ENCODE data around the gene WBP1. TPM values are rescaled to one million over a fixed set of nuclear protein-coding genes. Genes with fewer than 3 reads are reported as not detected.
A peak's percentile ranks its signal among the peaks of the same experiment; 100 is the strongest.
"Not testable (repeated sequence)": the region's sequence is repeated elsewhere in the genome, so short reads cannot be mapped to it uniquely, and the experiment has no call there.

WBP1 gene
- total RNA-seq, 1 donor from 2014 or later = 27.1 TPM

- no peaks in the 10 kb centered on the region for H3K9me3 ChIP-seq (ENCODE audit: control insufficient read depth in 3 of 3, low read length in 3 of 3)
- H3K36me3 ChIP-seq (ENCODE audit: control insufficient read depth in 3 of 3, insufficient read depth in 3 of 3, low read length in 3 of 3) = peaks cover 17 to 22% (median 22%) of the 10 kb centered on the region in 3 donors
- no peak overlapping the region for H3K27ac ChIP-seq (ENCODE audit: low read depth, low read length)
Observed at GRCh38 chr2:74462054-74462785, 4.0 kb downstream of the WBP1 start.

GRCh38 chr2:74462786-74463105, 4.5 kb downstream of the WBP1 start:
- Histone ChIP-seq H3K9me3 (ENCODE audit: control insufficient read depth in 3 of 3, low read length in 3 of 3) (no peaks in the 10 kb centered on the region), H3K27ac (ENCODE audit: low read depth, low read length) (no peak overlapping the region), H3K36me3 (ENCODE audit: control insufficient read depth in 3 of 3, insufficient read depth in 3 of 3, low read length in 3 of 3) (peaks cover 17 to 22% (median 22%) of the 10 kb centered on the region in 3 donors), H3K4me3 (ENCODE audit: low read length in 3 of 3) (no peak overlapping the region), H3K27me3 (ENCODE audit: control insufficient read depth in 3 of 3, insufficient read depth in 3 of 3, low read length in 3 of 3) (no peaks in the 10 kb centered on the region), H3K4me1 (ENCODE audit: control insufficient read depth in 3 of 3, insufficient read depth in 3 of 3, low read length in 3 of 3) (peaks cover 15 to 30% (median 22%) of the 10 kb centered on the region in 3 donors), H3K9ac (ENCODE audit: low read depth in 1 of 3, low read length in 3 of 3) (no peak overlapping the region)

More at GRCh38 chr2:74462054-74462785, 4.0 kb downstream of the WBP1 start:
- no peak overlapping the region for H3K9ac ChIP-seq (ENCODE audit: low read depth in 1 of 3, low read length in 3 of 3)
- no peak overlapping the region for H3K4me3 ChIP-seq (ENCODE audit: low read length in 3 of 3)
- H3K27me3 ChIP-seq (ENCODE audit: control insufficient read depth in 3 of 3, insufficient read depth in 3 of 3, low read length in 3 of 3) = no peaks in the 10 kb centered on the region
- peaks cover 18 to 34% (median 22%) of the 10 kb centered on the region in 3 donors for H3K4me1 ChIP-seq (ENCODE audit: control insufficient read depth in 3 of 3, insufficient read depth in 3 of 3, low read length in 3 of 3)

GRCh38 chr2:74464406-74464805, 6.2 kb downstream of the WBP1 start:
- Histone ChIP-seq H3K27ac (ENCODE audit: low read depth, low read length) (peak overlapping the region; percentile 70), H3K36me3 (ENCODE audit: control insufficient read depth in 3 of 3, insufficient read depth in 3 of 3, low read length in 3 of 3) (peaks cover 17 to 22% (median 22%) of the 10 kb centered on the region in 3 donors), H3K9ac (ENCODE audit: low read depth in 1 of 3, low read length in 3 of 3) (peak overlapping the region; percentile 88 to 93 (median 91)), H3K4me3 (ENCODE audit: low read length in 3 of 3) (peak overlapping the region; percentile 81 to 91 (median 87)), H3K4me1 (ENCODE audit: control insufficient read depth in 3 of 3, insufficient read depth in 3 of 3, low read length in 3 of 3) (peaks cover 10 to 19% (median 14%) of the 10 kb centered on the region in 3 donors), H3K9me3 (ENCODE audit: control insufficient read depth in 3 of 3, low read length in 3 of 3) (no peaks in the 10 kb centered on the region), H3K27me3 (ENCODE audit: control insufficient read depth in 3 of 3, insufficient read depth in 3 of 3, low read length in 3 of 3) (no peaks in the 10 kb centered on the region)

- not testable (repeated sequence) for H3K9ac ChIP-seq (ENCODE audit: low read depth in 1 of 3, low read length in 3 of 3); H3K27me3 ChIP-seq (ENCODE audit: control insufficient read depth in 3 of 3, insufficient read depth in 3 of 3, low read length in 3 of 3); H3K9me3 ChIP-seq (ENCODE audit: control insufficient read depth in 3 of 3, low read length in 3 of 3); H3K27ac ChIP-seq (ENCODE audit: low read depth, low read length)
- H3K36me3 ChIP-seq (ENCODE audit: control insufficient read depth in 3 of 3, insufficient read depth in 3 of 3, low read length in 3 of 3) = peaks cover 11 to 19% (median 15%) of the 10 kb centered on the region in 3 donors
- H3K4me3 ChIP-seq (ENCODE audit: low read length in 3 of 3) = peak overlapping the region in 1 of 3 donors; percentile 35
- peaks cover 23 to 34% (median 31%) of the 10 kb centered on the region in 3 donors for H3K4me1 ChIP-seq (ENCODE audit: control insufficient read depth in 3 of 3, insufficient read depth in 3 of 3, low read length in 3 of 3)
Observed at GRCh38 chr2:74470742-74471141, 12.5 kb downstream of the WBP1 start.

GRCh38 chr2:74471332-74472065, 13.3 kb downstream of the WBP1 start:
- Histone ChIP-seq H3K27ac (ENCODE audit: low read depth, low read length) (peak overlapping the region; percentile 85), H3K9me3 (ENCODE audit: control insufficient read depth in 3 of 3, low read length in 3 of 3) (no peaks in the 10 kb centered on the region), H3K36me3 (ENCODE audit: control insufficient read depth in 3 of 3, insufficient read depth in 3 of 3, low read length in 3 of 3) (peaks cover 14 to 19% (median 16%) of the 10 kb centered on the region in 3 donors), H3K4me3 (ENCODE audit: low read length in 3 of 3) (peak overlapping the region; percentile 89 to 100 (median 99)), H3K27me3 (ENCODE audit: control insufficient read depth in 3 of 3, insufficient read depth in 3 of 3, low read length in 3 of 3) (no peaks in the 10 kb centered on the region), H3K4me1 (ENCODE audit: control insufficient read depth in 3 of 3, insufficient read depth in 3 of 3, low read length in 3 of 3) (peaks cover 20 to 29% (median 26%) of the 10 kb centered on the region in 3 donors), H3K9ac (ENCODE audit: low read depth in 1 of 3, low read length in 3 of 3) (peak overlapping the region; percentile 92 to 99 (median 99))

- peak within 1 kb of the TSS; percentile 85 for H3K27ac ChIP-seq (ENCODE audit: low read depth, low read length)
- H3K36me3 ChIP-seq (ENCODE audit: control insufficient read depth in 3 of 3, insufficient read depth in 3 of 3, low read length in 3 of 3) = peaks cover 14 to 24% (median 23%) of the 10 kb centered on the region in 3 donors
- peak within 1 kb of the TSS; percentile 92 to 99 (median 99) for H3K9ac ChIP-seq (ENCODE audit: low read depth in 1 of 3, low read length in 3 of 3)
- H3K4me1 ChIP-seq (ENCODE audit: control insufficient read depth in 3 of 3, insufficient read depth in 3 of 3, low read length in 3 of 3) = peaks cover 20 to 29% (median 26%) of the 10 kb centered on the region in 3 donors
- H3K27me3 ChIP-seq (ENCODE audit: control insufficient read depth in 3 of 3, insufficient read depth in 3 of 3, low read length in 3 of 3) = no peaks in the 10 kb centered on the region
- H3K9me3 ChIP-seq (ENCODE audit: control insufficient read depth in 3 of 3, low read length in 3 of 3) = no peaks in the 10 kb centered on the region
- H3K4me3 ChIP-seq (ENCODE audit: low read length in 3 of 3) = peak within 1 kb of the TSS; percentile 89 to 100 (median 99)
Observed at GRCh38 chr2:74472086-74472944, 14.1 kb downstream of the WBP1 start, which contains the start of gene MRPL53. MRPL53 (minus strand) TSS chr2:74472680; CDS start chr2:74472660, 20 bp downstream.

- Histone ChIP-seq H3K4me1 (ENCODE audit: control insufficient read depth in 3 of 3, insufficient read depth in 3 of 3, low read length in 3 of 3) (peaks cover 20 to 29% (median 26%) of the 10 kb centered on the region in 3 donors), H3K27me3 (ENCODE audit: control insufficient read depth in 3 of 3, insufficient read depth in 3 of 3, low read length in 3 of 3) (no peaks in the 10 kb centered on the region), H3K27ac (ENCODE audit: low read depth, low read length) (peak overlapping the region; percentile 85), H3K9me3 (ENCODE audit: control insufficient read depth in 3 of 3, low read length in 3 of 3) (no peaks in the 10 kb centered on the region), H3K36me3 (ENCODE audit: control insufficient read depth in 3 of 3, insufficient read depth in 3 of 3, low read length in 3 of 3) (peaks cover 14 to 28% (median 27%) of the 10 kb centered on the region in 3 donors), H3K9ac (ENCODE audit: low read depth in 1 of 3, low read length in 3 of 3) (peak overlapping the region; percentile 92 to 99 (median 99)), H3K4me3 (ENCODE audit: low read length in 3 of 3) (peak overlapping the region; percentile 89 to 100 (median 99))
Observed at GRCh38 chr2:74472945-74473258, 14.7 kb downstream of the WBP1 start.

- H3K36me3 ChIP-seq (ENCODE audit: control insufficient read depth in 3 of 3, insufficient read depth in 3 of 3, low read length in 3 of 3) = peaks cover 14 to 29% (median 27%) of the 10 kb centered on the region in 3 donors
- peaks cover 20 to 29% (median 26%) of the 10 kb centered on the region in 3 donors for H3K4me1 ChIP-seq (ENCODE audit: control insufficient read depth in 3 of 3, insufficient read depth in 3 of 3, low read length in 3 of 3)
- H3K27ac ChIP-seq (ENCODE audit: low read depth, low read length) = no peak overlapping the region
- H3K9ac ChIP-seq (ENCODE audit: low read depth in 1 of 3, low read length in 3 of 3) = no peak overlapping the region
- no peaks in the 10 kb centered on the region for H3K9me3 ChIP-seq (ENCODE audit: control insufficient read depth in 3 of 3, low read length in 3 of 3)
- no peaks in the 10 kb centered on the region for H3K27me3 ChIP-seq (ENCODE audit: control insufficient read depth in 3 of 3, insufficient read depth in 3 of 3, low read length in 3 of 3)
- no peak overlapping the region for H3K4me3 ChIP-seq (ENCODE audit: low read length in 3 of 3)
Observed at GRCh38 chr2:74474481-74474880, 16.2 kb downstream of the WBP1 start.

- no peak overlapping the region for H3K9ac ChIP-seq (ENCODE audit: low read depth in 1 of 3, low read length in 3 of 3)
- H3K4me1 ChIP-seq (ENCODE audit: control insufficient read depth in 3 of 3, insufficient read depth in 3 of 3, low read length in 3 of 3) = peaks cover 20 to 29% (median 26%) of the 10 kb centered on the region in 3 donors
- H3K4me3 ChIP-seq (ENCODE audit: low read length in 3 of 3) = no peak overlapping the region
- H3K27me3 ChIP-seq (ENCODE audit: control insufficient read depth in 3 of 3, insufficient read depth in 3 of 3, low read length in 3 of 3) = no peaks in the 10 kb centered on the region
- peaks cover 19 to 33% (median 27%) of the 10 kb centered on the region in 3 donors for H3K36me3 ChIP-seq (ENCODE audit: control insufficient read depth in 3 of 3, insufficient read depth in 3 of 3, low read length in 3 of 3)
- no peaks in the 10 kb centered on the region for H3K9me3 ChIP-seq (ENCODE audit: control insufficient read depth in 3 of 3, low read length in 3 of 3)
- no peak overlapping the region for H3K27ac ChIP-seq (ENCODE audit: low read depth, low read length)
Observed at GRCh38 chr2:74474899-74475298, 16.7 kb downstream of the WBP1 start.

All from skeletal muscle tissue (tissue), 4 donors.